Neural cell (in vitro differentiated cells): ENCODE data around the gene ARHGAP35.
A peak's percentile ranks its signal among the peaks of the same experiment; 100 is the strongest.

Experiments
- CTCF ChIP-seq: fragments of 450-650 bp; IDR thresholded peaks from 2 replicates; pipeline ENCODE4 v1.5.1; 2014; ENCODE audit warnings: antibody characterized with exemption, mild to moderate bottlenecking, moderate library complexity; ENCODE audit not compliant: poor library complexity, severe bottlenecking
- EP300 ChIP-seq: fragments of 450-650 bp; conservative IDR thresholded peaks from 2 replicates; pipeline ENCODE4 v1.6.1; 2014; ENCODE audit warnings: antibody characterized with exemption, mild to moderate bottlenecking, moderate library complexity; ENCODE audit not compliant: poor library complexity, severe bottlenecking
- EZH2 ChIP-seq: fragments of 200-600, 300-800 bp; shearing (Covaris generic), sonication (generic); IDR thresholded peaks from 2 replicates; pipeline ENCODE4 v1.6.1; 2014; ENCODE audit warnings: antibody characterized with exemption, low read length, borderline replicate concordance, mild to moderate bottlenecking; ENCODE audit not compliant: insufficient read depth, poor library complexity, severe bottlenecking
- MXI1 ChIP-seq: fragments of 450-650 bp; conservative IDR thresholded peaks from 2 replicates; pipeline ENCODE4 v1.6.1; 2014; ENCODE audit warnings: antibody characterized with exemption, mild to moderate bottlenecking; ENCODE audit not compliant: poor library complexity, severe bottlenecking
- POLR2AphosphoS5 ChIP-seq: IDR thresholded peaks from 2 replicates; pipeline ENCODE4 v1.6.1; 2012
- SMC3 ChIP-seq: fragments of 450-650 bp; conservative IDR thresholded peaks from 2 replicates; pipeline ENCODE4 v1.6.1; 2014; ENCODE audit warnings: antibody characterized with exemption, mild to moderate bottlenecking, moderate library complexity; ENCODE audit not compliant: poor library complexity
- TAF1 ChIP-seq: IDR thresholded peaks from 2 replicates; pipeline ENCODE4 v1.6.1; 2012; ENCODE audit warnings: low read depth
- TF ChIP-seq, protein P1 (sequence below): IDR thresholded peaks from 2 replicates; pipeline ENCODE4 v1.6.1; 2012; ENCODE audit warnings: borderline replicate concordance

DNA sequence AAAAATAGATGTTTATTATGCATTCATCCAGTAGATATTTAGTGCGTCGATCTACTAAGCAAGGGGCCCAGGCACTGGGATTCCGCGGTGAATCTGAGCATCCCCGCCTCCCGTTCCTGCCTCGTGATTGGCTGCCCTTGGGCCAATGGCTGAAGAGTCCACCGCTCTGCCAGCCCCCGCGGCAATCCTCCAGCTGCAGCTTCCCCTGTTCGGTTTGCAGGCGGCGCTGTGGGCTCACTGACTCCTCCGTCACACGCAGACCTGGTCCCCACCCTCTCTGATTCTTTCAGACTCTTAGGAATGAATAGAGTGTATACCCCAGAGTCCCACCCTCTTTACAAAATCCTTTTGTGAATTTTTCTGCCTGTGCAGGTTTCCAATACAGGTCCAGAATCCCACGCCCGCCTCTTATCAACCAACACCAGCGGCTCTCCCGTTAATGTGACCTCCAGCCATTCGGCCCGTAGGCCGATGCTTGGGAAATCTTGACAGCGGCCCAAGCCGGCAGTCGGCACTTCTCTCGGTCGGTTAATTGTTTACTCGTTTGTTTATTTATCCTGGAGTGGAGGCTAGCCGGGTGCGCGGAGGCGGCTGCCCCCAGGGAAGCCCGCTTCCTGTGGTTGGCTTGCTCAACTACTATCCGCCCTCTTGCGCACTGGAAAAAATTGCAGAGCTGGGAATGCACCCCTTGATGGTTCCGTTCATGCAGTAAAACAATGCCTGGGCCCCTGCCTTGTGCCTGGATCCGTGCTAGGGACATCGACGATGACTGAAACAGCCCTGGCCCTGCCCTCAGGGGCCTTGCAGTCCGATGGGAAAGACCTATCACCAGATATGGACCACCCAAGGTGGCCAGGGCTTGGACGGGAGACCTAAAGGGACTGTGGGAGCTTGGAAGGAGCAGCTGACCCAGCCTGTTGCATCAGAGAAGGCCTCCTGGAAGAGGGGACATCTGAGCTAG, 4.5 kb upstream of the ARHGAP35 start:
- no peak for TF ChIP-seq EZH2
- no peak for TF ChIP-seq POLR2AphosphoS5
- TF ChIP-seq CTCF: peak; percentile 77
- TF ChIP-seq, protein P1, sequence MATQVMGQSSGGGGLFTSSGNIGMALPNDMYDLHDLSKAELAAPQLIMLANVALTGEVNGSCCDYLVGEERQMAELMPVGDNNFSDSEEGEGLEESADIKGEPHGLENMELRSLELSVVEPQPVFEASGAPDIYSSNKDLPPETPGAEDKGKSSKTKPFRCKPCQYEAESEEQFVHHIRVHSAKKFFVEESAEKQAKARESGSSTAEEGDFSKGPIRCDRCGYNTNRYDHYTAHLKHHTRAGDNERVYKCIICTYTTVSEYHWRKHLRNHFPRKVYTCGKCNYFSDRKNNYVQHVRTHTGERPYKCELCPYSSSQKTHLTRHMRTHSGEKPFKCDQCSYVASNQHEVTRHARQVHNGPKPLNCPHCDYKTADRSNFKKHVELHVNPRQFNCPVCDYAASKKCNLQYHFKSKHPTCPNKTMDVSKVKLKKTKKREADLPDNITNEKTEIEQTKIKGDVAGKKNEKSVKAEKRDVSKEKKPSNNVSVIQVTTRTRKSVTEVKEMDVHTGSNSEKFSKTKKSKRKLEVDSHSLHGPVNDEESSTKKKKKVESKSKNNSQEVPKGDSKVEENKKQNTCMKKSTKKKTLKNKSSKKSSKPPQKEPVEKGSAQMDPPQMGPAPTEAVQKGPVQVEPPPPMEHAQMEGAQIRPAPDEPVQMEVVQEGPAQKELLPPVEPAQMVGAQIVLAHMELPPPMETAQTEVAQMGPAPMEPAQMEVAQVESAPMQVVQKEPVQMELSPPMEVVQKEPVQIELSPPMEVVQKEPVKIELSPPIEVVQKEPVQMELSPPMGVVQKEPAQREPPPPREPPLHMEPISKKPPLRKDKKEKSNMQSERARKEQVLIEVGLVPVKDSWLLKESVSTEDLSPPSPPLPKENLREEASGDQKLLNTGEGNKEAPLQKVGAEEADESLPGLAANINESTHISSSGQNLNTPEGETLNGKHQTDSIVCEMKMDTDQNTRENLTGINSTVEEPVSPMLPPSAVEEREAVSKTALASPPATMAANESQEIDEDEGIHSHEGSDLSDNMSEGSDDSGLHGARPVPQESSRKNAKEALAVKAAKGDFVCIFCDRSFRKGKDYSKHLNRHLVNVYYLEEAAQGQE: no peak
- TF ChIP-seq TAF1: no peak
- TF ChIP-seq SMC3: peak; percentile 74
- no peak for TF ChIP-seq EP300
- TF ChIP-seq MXI1: no peak
